Thymus (tissue), 11 donors: ENCODE data around the gene TMEM255B. TPM values are rescaled to one million over a fixed set of nuclear protein-coding genes. Genes with fewer than 3 reads are reported as not detected.

Experiments
- DNase-seq, 9 donors: peaks; one replicate each; pipeline ENCODE4 v3.0.0-alpha.2; 2013; ENCODE audit warnings: low spot score in 9 of 9, low read depth in 6 of 9, missing footprints in 1 of 9
- H3K27ac ChIP-seq, 2 donors: one replicate each; pipeline ENCODE4 v1.5.1; 2013; ENCODE audit warnings: control low read depth in 1 of 2, low read depth in 1 of 2, low read length in 1 of 2, mild to moderate bottlenecking in 1 of 2, moderate library complexity in 1 of 2
- H3K27me3 ChIP-seq, 2 donors: one replicate each; pipeline ENCODE4 v1.5.1; 2013; ENCODE audit warnings: low read length in 1 of 2; ENCODE audit not compliant: control insufficient read depth in 2 of 2, insufficient read depth in 1 of 2
- H3K36me3 ChIP-seq, 2 donors: one replicate each; pipeline ENCODE4 v1.5.1; 2013; ENCODE audit warnings: low read length in 1 of 2, mild to moderate bottlenecking in 1 of 2, moderate library complexity in 1 of 2; ENCODE audit not compliant: control insufficient read depth in 2 of 2, insufficient read depth in 2 of 2
- H3K4me1 ChIP-seq, 2 donors: one replicate each; pipeline ENCODE4 v1.5.1; 2013; ENCODE audit warnings: low read length in 2 of 2; ENCODE audit not compliant: control insufficient read depth in 2 of 2, insufficient read depth in 2 of 2
- H3K4me3 ChIP-seq, 2 donors: one replicate each; pipeline ENCODE4 v1.5.1; 2013; ENCODE audit warnings: low read length in 2 of 2, control low read depth in 1 of 2, mild to moderate bottlenecking in 1 of 2
- H3K9me3 ChIP-seq, 2 donors: one replicate each; pipeline ENCODE4 v1.5.1; 2013; ENCODE audit warnings: low read length in 1 of 2, mild to moderate bottlenecking in 1 of 2; ENCODE audit not compliant: control insufficient read depth in 2 of 2, insufficient read depth in 1 of 2
- WGBS: extraction: QIAGEN DNeasy Blood & Tissue Kit; methylation state at CpG from one replicate; pipeline ENCODE4 v1.1.7; 2013; 5-methylcytosine and 5-hydroxymethylcytosine counted together
- polyA plus RNA-seq: library from polyadenylated mRNA; stranded (reverse); fragments of 200-250 nt; gene quantifications from one replicate; pipeline ENCODE4 v1.2.3, GENCODE V29; 2013
- total RNA-seq: library from RNA; stranded (reverse); fragments of 120-200 nt; gene quantifications from one replicate; pipeline ENCODE4 v1.2.4, GENCODE V29; 2013
- donor health status: healthy.

Gene TMEM255B
- total and polyA plus RNA-seq, 2 donors: 0.61 to 7.2 TPM

DNA sequence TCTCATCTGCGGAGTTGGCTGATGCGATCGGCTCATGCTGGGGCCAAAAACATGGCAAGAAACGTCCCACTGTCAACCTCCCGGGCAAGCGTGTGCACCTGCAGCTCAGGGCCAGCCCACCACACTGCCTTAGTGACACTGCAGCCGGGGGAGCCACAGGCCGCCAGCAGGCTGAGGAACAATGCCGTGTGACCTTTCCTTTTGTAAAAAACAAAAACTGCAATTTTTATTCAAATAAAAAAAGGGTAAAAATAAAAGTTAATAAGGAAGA lies 18.8 kb upstream of the TMEM255B start:
- peak in 3 of 9 donors; percentile 28 to 63 (median 43) for DNase-seq
- peaks cover 0 to 11% of the 10 kb centered on the region in 2 donors for H3K27me3 ChIP-seq
- WGBS: 9% methylated on average over 9 of the region's 9 CpGs
- H3K27ac ChIP-seq: peak overlapping the region in 1 of 2 donors; percentile 43
- H3K4me1 ChIP-seq: peaks cover 42 to 63% of the 10 kb centered on the region in 2 donors
- H3K36me3 ChIP-seq: no peaks in the 10 kb centered on the region
- no peaks in the 10 kb centered on the region for H3K9me3 ChIP-seq
- no peak overlapping the region for H3K4me3 ChIP-seq

DNA sequence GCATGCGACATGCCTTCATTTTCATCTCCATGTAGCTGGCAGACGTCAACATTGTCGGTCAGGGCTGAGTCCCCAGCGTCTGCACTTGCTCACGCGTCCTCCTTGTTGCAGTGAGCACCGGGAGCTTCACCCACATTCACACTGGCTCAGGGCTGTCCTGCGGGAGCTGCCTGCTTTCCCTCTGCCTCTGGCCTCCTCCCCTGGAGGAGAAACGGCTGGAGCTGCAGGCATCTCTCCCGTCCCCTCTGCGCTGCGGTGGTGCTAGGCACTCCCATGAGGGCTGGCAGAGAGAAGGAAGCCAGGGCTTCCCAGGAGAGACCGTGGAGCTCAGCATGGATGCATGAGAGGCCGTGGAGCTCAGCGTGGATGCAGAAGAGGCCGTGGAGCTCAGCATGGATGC lies 18.4 kb upstream of the TMEM255B start:
- H3K27me3 ChIP-seq: peaks cover 0 to 11% of the 10 kb centered on the region in 2 donors
- no peaks in the 10 kb centered on the region for H3K9me3 ChIP-seq
- no peak for DNase-seq
- H3K27ac ChIP-seq: no peak overlapping the region
- H3K4me3 ChIP-seq: no peak overlapping the region
- no peaks in the 10 kb centered on the region for H3K36me3 ChIP-seq
- WGBS: 83% methylated on average over 16 of the region's 16 CpGs
- peaks cover 42 to 60% of the 10 kb centered on the region in 2 donors for H3K4me1 ChIP-seq

DNA sequence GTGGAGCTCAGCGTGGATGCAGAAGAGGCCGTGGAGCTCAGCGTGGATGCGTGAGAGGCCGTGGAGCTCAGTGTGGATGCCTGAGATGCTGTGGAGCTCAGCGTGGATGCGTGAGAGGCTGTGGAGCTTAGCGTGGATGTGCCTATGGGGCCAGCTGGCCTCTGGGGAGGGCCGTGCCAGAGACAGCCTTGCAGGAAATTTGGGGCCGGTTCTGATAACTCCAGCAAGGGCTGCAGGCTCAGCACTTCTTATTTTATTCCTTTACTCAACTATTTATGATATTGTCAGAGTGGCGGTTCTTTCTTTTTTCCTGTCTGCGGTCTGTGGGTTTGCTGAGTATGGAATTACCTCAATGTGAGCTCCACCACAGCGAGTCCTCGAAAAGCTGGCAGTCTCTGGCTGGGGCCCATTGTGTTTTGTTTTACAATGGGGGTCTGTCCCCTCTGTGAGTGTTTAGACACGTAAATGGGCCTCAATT lies 17.8 kb upstream of the TMEM255B start:
- Histone ChIP-seq H3K9me3 (no peaks in the 10 kb centered on the region), H3K27ac (no peak overlapping the region), H3K27me3 (peaks cover 0 to 11% of the 10 kb centered on the region in 2 donors), H3K4me3 (no peak overlapping the region), H3K36me3 (no peaks in the 10 kb centered on the region), H3K4me1 (peaks cover 36 to 54% of the 10 kb centered on the region in 2 donors)
- DNase-seq: peak in 2 of 9 donors; percentile 45 to 74
- 6% methylated on average over 15 of the region's 15 CpGs for WGBS

DNA sequence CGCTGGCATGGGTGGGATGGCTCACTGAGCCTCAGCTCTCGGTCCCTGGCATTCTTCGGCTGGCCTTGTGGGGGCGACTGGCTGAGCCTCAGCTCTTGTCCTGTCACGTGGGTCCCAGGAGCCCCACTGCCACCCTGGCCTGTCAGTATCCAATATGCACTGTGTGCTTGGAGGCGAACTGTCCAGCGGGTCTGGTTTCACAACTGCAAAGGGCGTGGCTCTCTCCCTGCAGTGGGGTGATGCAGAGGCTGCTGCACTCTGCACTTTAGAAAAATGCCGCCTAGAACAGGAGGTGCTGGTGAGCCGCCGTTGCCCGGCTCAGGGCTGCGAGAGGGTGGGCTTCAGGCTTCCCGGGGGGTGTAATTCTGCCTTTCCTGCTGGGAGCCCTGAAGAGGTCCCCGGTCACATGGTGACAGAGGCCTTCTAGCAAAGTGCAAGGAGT lies 17.0 kb upstream of the TMEM255B start:
- DNase-seq: peak in 1 of 9 donors; percentile 35
- Histone ChIP-seq H3K27me3 (peaks cover 0 to 11% of the 10 kb centered on the region in 2 donors), H3K27ac (no peak overlapping the region), H3K36me3 (no peaks in the 10 kb centered on the region), H3K4me3 (no peak overlapping the region), H3K9me3 (no peaks in the 10 kb centered on the region), H3K4me1 (peaks cover 29 to 46% of the 10 kb centered on the region in 2 donors)
- WGBS: 37% methylated on average over 15 of the region's 15 CpGs

DNA sequence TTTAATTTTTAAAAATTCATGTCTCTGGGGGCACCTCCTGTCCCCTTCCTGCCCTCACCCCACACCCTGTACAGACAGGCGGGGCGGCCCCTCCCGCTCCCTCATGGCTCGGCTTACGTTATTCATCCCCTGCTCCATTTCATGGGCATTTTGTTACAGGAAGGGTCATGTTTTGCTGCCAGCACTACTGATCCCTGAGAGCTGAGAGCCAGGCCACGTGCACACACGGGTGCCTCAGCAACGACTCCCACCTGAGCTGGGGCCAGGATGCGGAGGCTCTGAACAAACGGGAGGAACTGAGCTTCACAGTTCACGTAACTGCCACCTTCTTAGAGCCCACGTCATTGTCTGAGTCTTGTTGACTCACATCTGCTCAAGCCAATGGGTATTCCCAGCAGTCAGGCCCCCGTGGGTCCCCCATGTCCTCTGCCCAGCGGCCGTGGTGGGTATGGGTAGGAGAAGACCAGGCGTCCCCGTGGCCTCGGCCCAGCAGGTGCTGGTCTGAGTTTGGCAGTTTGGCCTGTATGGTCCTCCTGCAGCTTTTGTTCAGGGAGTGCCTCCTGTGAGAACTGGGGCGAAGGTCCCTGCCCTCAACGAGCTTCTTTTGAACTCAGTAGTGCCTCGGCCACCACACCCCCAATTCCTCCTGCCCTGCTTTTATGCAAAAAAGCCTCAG lies 16.4 kb upstream of the TMEM255B start:
- Histone ChIP-seq H3K9me3 (no peaks in the 10 kb centered on the region), H3K27ac (no peak overlapping the region), H3K36me3 (no peaks in the 10 kb centered on the region), H3K4me3 (no peak overlapping the region), H3K27me3 (peaks cover 0 to 11% of the 10 kb centered on the region in 2 donors), H3K4me1 (peaks cover 29 to 45% of the 10 kb centered on the region in 2 donors)
- WGBS: 67% methylated on average over 21 of the region's 21 CpGs
- DNase-seq: peak in 1 of 9 donors; percentile 45

DNA sequence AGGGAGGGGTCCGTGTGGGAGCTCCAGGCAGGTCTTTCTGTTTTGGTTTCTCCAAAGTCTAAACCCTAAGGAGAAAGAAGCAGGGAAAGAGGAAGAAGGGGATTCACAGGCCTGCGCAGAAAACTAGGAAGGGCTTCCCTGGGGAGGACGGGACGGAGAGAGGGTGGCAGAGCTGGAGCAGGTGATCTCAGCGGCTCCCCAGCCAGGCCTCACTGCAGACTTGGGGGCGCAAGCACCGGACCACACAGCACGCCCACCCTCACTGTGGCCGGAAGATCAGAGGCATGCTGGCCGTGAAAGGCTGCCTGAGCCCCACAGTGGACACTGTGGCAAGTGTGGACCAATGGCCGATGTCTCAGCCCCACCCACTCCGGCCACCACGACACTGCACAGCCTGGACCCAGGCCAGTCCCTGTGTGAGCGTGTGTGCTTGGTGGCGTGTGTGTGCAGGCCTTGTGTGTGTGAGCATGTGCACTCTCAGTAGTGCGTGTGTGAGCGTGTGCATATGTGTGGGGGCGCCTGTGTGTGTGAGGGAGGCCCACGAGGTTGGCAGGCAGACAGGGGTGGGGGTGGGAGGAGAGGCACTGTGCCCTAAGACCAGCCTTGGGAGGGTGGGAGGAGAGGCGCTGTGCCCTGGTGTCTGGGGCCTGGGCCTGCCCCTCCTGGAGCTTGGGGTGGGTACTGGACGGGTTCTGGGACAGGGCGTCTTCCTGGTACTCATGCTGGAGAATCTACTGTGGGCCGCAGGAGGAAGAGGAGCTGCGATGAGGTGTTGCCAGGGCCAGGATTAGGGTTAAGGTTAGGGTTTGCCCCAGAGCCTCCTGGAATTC lies 15.4 kb upstream of the TMEM255B start:
- 94% methylated on average over 24 of the region's 24 CpGs for WGBS
- Histone ChIP-seq H3K36me3 (no peaks in the 10 kb centered on the region), H3K4me3 (no peak overlapping the region), H3K9me3 (no peaks in the 10 kb centered on the region), H3K27ac (no peak overlapping the region), H3K27me3 (peaks cover 0 to 11% of the 10 kb centered on the region in 2 donors), H3K4me1 (peaks cover 29 to 45% of the 10 kb centered on the region in 2 donors)
- no peak for DNase-seq

DNA sequence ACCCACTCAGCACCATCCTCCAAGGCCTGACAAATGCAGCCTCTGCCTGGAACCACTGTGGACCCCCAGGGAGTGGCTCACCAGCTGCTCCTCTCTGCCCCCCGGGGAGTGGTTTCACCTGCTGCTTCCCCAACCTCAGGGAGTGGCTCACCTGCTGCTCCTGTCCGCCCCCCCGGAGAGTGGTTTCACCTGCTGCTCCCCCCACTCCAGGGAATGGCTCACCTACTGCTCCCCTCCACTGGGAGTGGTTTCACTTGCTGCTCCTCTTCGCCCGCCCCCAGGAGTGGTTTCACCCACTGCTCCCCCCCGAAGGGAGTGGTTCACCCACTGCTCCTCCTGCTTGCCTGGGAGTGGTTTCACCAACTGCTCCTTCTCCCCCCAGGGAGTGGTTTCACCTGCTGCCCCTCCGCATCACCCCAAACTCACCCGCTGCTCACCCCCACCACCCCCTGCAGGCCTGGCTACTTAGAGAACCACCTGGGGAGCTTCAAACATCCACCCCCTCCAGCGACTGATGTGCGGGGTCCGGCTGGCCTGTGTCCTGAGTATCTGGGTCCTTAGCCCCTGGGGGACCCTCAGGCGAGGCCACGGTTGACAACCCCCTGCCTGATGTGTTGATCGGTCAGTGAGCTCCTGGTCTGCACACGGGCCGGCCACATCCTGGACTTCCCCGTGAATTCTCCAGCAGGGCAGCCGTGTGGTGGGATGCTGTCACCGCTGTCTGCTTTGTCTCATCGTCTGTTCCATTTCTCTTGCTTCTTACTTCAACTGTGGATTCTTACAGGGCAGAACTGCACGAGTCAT lies 14.6 kb upstream of the TMEM255B start:
- Histone ChIP-seq H3K36me3 (no peaks in the 10 kb centered on the region), H3K4me3 (no peak overlapping the region), H3K9me3 (no peaks in the 10 kb centered on the region), H3K4me1 (peaks cover 29 to 44% of the 10 kb centered on the region in 2 donors), H3K27ac (no peak overlapping the region), H3K27me3 (peaks cover 0 to 10% of the 10 kb centered on the region in 2 donors)
- no peak for DNase-seq
- WGBS: 88% methylated on average over 21 of the region's 21 CpGs

DNA sequence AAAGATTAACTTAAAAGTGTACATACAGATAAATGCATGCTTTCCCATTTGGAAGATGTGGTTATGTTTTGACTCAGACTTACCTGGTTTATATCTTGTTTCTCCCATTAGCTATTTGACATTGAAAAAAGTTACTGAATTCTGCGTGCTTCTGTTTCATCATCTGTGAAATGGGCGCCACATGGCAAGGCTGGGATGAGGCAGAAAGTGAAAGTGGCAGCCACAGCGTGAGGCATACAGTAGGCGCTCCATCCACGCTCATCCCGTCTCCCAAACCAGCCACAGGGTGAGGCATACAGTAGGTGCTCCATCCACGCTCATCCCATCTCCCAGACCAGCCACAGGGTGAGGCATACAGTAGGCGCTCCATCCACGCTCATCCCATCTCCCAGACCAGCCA lies 14.0 kb upstream of the TMEM255B start:
- H3K27ac ChIP-seq: no peak overlapping the region

More for the DNA sequence above, 14.0 kb upstream of the TMEM255B start:
- 97% methylated on average over 8 of the region's 9 CpGs for whole genome bisulfite sequencing
- DNase-seq: no peak
- Histone ChIP-seq H3K27me3 (peaks cover 0 to 3% of the 10 kb centered on the region in 2 donors), H3K4me3 (no peak overlapping the region), H3K36me3 (no peaks in the 10 kb centered on the region), H3K9me3 (no peaks in the 10 kb centered on the region), H3K4me1 (peaks cover 22 to 38% of the 10 kb centered on the region in 2 donors)
